Measurements from ENCODE around the gene LDHD.

The LDHD gene

GRCh38 chr16:75089486-75090202 is 26.9 kb downstream of the LDHD start:
- TF ChIP-seq, protein P1, sequence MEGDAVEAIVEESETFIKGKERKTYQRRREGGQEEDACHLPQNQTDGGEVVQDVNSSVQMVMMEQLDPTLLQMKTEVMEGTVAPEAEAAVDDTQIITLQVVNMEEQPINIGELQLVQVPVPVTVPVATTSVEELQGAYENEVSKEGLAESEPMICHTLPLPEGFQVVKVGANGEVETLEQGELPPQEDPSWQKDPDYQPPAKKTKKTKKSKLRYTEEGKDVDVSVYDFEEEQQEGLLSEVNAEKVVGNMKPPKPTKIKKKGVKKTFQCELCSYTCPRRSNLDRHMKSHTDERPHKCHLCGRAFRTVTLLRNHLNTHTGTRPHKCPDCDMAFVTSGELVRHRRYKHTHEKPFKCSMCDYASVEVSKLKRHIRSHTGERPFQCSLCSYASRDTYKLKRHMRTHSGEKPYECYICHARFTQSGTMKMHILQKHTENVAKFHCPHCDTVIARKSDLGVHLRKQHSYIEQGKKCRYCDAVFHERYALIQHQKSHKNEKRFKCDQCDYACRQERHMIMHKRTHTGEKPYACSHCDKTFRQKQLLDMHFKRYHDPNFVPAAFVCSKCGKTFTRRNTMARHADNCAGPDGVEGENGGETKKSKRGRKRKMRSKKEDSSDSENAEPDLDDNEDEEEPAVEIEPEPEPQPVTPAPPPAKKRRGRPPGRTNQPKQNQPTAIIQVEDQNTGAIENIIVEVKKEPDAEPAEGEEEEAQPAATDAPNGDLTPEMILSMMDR (conservative IDR thresholded peaks at IDR 0.05; ENCODE audit: low read depth, low read length) = no peak
- H3K4me2 ChIP-seq = no peak overlapping the region

DNA sequence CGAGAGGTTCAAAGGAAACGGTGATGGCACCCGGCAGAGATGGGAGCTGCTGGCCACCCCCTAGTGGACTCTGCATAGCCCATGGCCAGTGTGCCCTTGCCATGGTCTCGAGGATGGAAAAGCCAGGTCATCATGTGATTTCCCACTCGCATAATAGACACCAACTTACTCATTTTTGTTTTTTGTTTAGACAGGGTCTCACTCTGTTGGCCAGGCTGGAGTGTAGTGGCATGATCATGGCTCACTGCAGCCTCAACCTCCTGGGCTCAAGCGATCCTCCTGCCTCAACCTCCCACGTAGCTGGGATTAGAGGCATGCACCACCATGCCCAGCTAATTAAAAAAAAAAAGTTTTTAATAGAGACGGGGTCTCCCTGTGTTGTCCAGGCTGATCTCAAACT is 27.6 kb downstream of the LDHD start:
- Histone ChIP-seq H2AFZ (ENCODE audit: low read depth) (no peak overlapping the region), H3K79me2 (ENCODE audit: insufficient read depth, low read depth) (no peaks in the 10 kb centered on the region), H3K4me1 (ENCODE audit: low read depth, poor library complexity, severe bottlenecking) (no peaks in the 10 kb centered on the region), H3K4me3 (IDR thresholded peaks at IDR 0.05; ENCODE audit: insufficient read depth, low read depth, low read length) (no peak overlapping the region), H4K20me1 (ENCODE audit: insufficient read depth) (no peaks in the 10 kb centered on the region), H3K27ac (no peak overlapping the region), H3K4me2 (no peak overlapping the region), H3K36me3 (ENCODE audit: insufficient read depth) (no peaks in the 10 kb centered on the region), H3K9ac (no peak overlapping the region), H3K27me3 (ENCODE audit: insufficient read depth, low read depth) (no peaks in the 10 kb centered on the region)
- TF ChIP-seq, protein P1 (conservative IDR thresholded peaks at IDR 0.05; ENCODE audit: low read depth, low read length) = no peak

More at GRCh38 chr16:75089486-75090202, 26.9 kb downstream of the LDHD start:
- H3K27me3 ChIP-seq (ENCODE audit: insufficient read depth, low read depth) = no peaks in the 10 kb centered on the region
- H3K9ac ChIP-seq = no peak overlapping the region
- no peaks in the 10 kb centered on the region for H3K79me2 ChIP-seq (ENCODE audit: insufficient read depth, low read depth)
- no peaks in the 10 kb centered on the region for H4K20me1 ChIP-seq (ENCODE audit: insufficient read depth)
- H3K4me3 ChIP-seq (IDR thresholded peaks at IDR 0.05; ENCODE audit: insufficient read depth, low read depth, low read length) = no peak overlapping the region
- no peaks in the 10 kb centered on the region for H3K4me1 ChIP-seq (ENCODE audit: low read depth, poor library complexity, severe bottlenecking)
- no peaks in the 10 kb centered on the region for H3K36me3 ChIP-seq (ENCODE audit: insufficient read depth)
- H3K27ac ChIP-seq = no peak overlapping the region
- H2AFZ ChIP-seq (ENCODE audit: low read depth) = no peak overlapping the region

GRCh38 chr16:75088216-75088615 is 28.4 kb downstream of the LDHD start:
- Histone ChIP-seq H3K4me2 (no peak overlapping the region), H3K4me1 (ENCODE audit: low read depth, poor library complexity, severe bottlenecking) (no peaks in the 10 kb centered on the region), H3K27ac (no peak overlapping the region), H3K4me3 (IDR thresholded peaks at IDR 0.05; ENCODE audit: insufficient read depth, low read depth, low read length) (no peak overlapping the region), H3K79me2 (ENCODE audit: insufficient read depth, low read depth) (no peaks in the 10 kb centered on the region), H3K36me3 (ENCODE audit: insufficient read depth) (no peaks in the 10 kb centered on the region), H4K20me1 (ENCODE audit: insufficient read depth) (no peaks in the 10 kb centered on the region), H3K9ac (no peak overlapping the region), H2AFZ (ENCODE audit: low read depth) (no peak overlapping the region), H3K27me3 (ENCODE audit: insufficient read depth, low read depth) (no peaks in the 10 kb centered on the region)
- TF ChIP-seq, protein P1 (conservative IDR thresholded peaks at IDR 0.05; ENCODE audit: low read depth, low read length) = no peak

- Histone ChIP-seq H3K79me2 (ENCODE audit: insufficient read depth, low read depth) (no peaks in the 10 kb centered on the region), H3K9ac (no peak overlapping the region)
Observed at GRCh38 chr16:75087375-75087979, 29.1 kb downstream of the LDHD start.

More at GRCh38 chr16:75087375-75087979, 29.1 kb downstream of the LDHD start:
- Histone ChIP-seq H2AFZ (ENCODE audit: low read depth) (no peak overlapping the region), H3K4me2 (no peak overlapping the region), H3K36me3 (ENCODE audit: insufficient read depth) (no peaks in the 10 kb centered on the region), H3K27me3 (ENCODE audit: insufficient read depth, low read depth) (no peaks in the 10 kb centered on the region), H3K4me1 (ENCODE audit: low read depth, poor library complexity, severe bottlenecking) (no peaks in the 10 kb centered on the region), H3K27ac (no peak overlapping the region), H4K20me1 (ENCODE audit: insufficient read depth) (no peaks in the 10 kb centered on the region), H3K4me3 (IDR thresholded peaks at IDR 0.05; ENCODE audit: insufficient read depth, low read depth, low read length) (no peak overlapping the region)
- TF ChIP-seq, protein P1 (conservative IDR thresholded peaks at IDR 0.05; ENCODE audit: low read depth, low read length) = no peak
